HEK293T (cell line): ENCODE measurements around the gene CSTF2T.

ENCODE experiments used
- CTCF ChIA-PET: fragments of 350-600 bp; formaldehyde crosslinking; extraction: SDS; loops from one replicate; lab custom pipeline; 2021; ENCODE audit warnings: antibody characterized with exemption, inconsistent platforms; lab: Yijun Ruan, JAX
- POLR2A ChIA-PET: fragments of 350-600 bp; formaldehyde crosslinking; extraction: SDS; loops from one replicate; lab custom pipeline; 2020; ENCODE audit warnings: antibody characterized with exemption, inconsistent platforms; lab: Yijun Ruan, JAX
- DNase-seq: peaks from one replicate; pipeline ENCODE4 v3.0.0; 2012; ENCODE audit warnings: mixed read lengths; ENCODE audit errors: extremely low spot score
- ARNT ChIP-seq: fragments of 450-650 bp; IDR thresholded peaks from 2 replicates; pipeline ENCODE4 v1.6.1; 2017; ENCODE audit warnings: mild to moderate bottlenecking
- BHLHE40 ChIP-seq: fragments of 450-650 bp; IDR thresholded peaks from 2 replicates; pipeline ENCODE4 v1.6.1; 2016; ENCODE audit warnings: mild to moderate bottlenecking, moderate library complexity, borderline replicate concordance
- CTBP1 ChIP-seq: fragments of 450-650 bp; IDR thresholded peaks from 2 replicates; pipeline ENCODE4 v1.6.1; 2016; ENCODE audit warnings: borderline replicate concordance
- ELF4 ChIP-seq: fragments of 450-650 bp; IDR thresholded peaks from 2 replicates; pipeline ENCODE4 v1.6.1; 2017; ENCODE audit warnings: antibody characterized with exemption
- FOXA1 ChIP-seq: fragments of 450-650 bp; IDR thresholded peaks from 2 replicates; pipeline ENCODE4 v1.6.1; 2016; ENCODE audit warnings: mild to moderate bottlenecking
- FOXK2 ChIP-seq: fragments of 450-650 bp; IDR thresholded peaks from 2 replicates; pipeline ENCODE4 v1.6.1; 2016; ENCODE audit warnings: mild to moderate bottlenecking
- FOXM1 ChIP-seq: fragments of 450-650 bp; IDR thresholded peaks from 2 replicates; pipeline ENCODE4 v1.6.1; 2017; ENCODE audit warnings: mild to moderate bottlenecking, borderline replicate concordance
- HDGF ChIP-seq: fragments of 450-650 bp; IDR thresholded peaks from 2 replicates; pipeline ENCODE4 v1.6.1; 2017; ENCODE audit warnings: antibody characterized with exemption, borderline replicate concordance
- L3MBTL2 ChIP-seq: fragments of 450-650 bp; conservative IDR thresholded peaks from 2 replicates; pipeline ENCODE4 v1.6.1; 2016; ENCODE audit warnings: mild to moderate bottlenecking
- LEF1 ChIP-seq: fragments of 450-650 bp; IDR thresholded peaks from 2 replicates; pipeline ENCODE4 v1.6.1; 2017; ENCODE audit warnings: mild to moderate bottlenecking, borderline replicate concordance
- NFRKB ChIP-seq: fragments of 450-650 bp; IDR thresholded peaks from 2 replicates; pipeline ENCODE4 v1.6.1; 2016; ENCODE audit warnings: mild to moderate bottlenecking, moderate library complexity
- PKNOX1 ChIP-seq: fragments of 450-650 bp; IDR thresholded peaks from 2 replicates; pipeline ENCODE4 v1.6.1; 2016
- SP1 ChIP-seq: fragments of 450-650 bp; IDR thresholded peaks from 2 replicates; pipeline ENCODE4 v1.6.1; 2017
- SUZ12 ChIP-seq: fragments of 450-650 bp; IDR thresholded peaks from 2 replicates; pipeline ENCODE4 v1.6.1; 2016; ENCODE audit warnings: mild to moderate bottlenecking
- TARDBP ChIP-seq: fragments of 450-650 bp; IDR thresholded peaks from 2 replicates; pipeline ENCODE4 v1.6.1; 2016
- ZNF384 ChIP-seq: fragments of 450-650 bp; IDR thresholded peaks from 2 replicates; pipeline ENCODE4 v1.6.1; 2016

CSTF2T gene

GRCh38 chr10:51699475-51700227 lies at the start of gene CSTF2T:
CSTF2T (minus strand) TSS chr10:51699595; CDS start chr10:51699549, 46 bp downstream.
- ChIA-PET POLR2A (interaction anchor here (1.0 to 1.1 kb wide), 2 partner anchors 8 to 17 kb away, joined by 3 read pairs; no protein-coding TSS in a partner anchor), CTCF (no interaction called here)
- peak; percentile 74 for TF ChIP-seq PKNOX1
- TF ChIP-seq TARDBP: no peak
- no peak for TF ChIP-seq LEF1
- TF ChIP-seq NFRKB: peak; percentile 70; the same call in 1 of the 2 replicates
- peak; percentile 48; the same call in 1 of the 2 replicates for TF ChIP-seq ELF4
- peak; percentile 98 for TF ChIP-seq L3MBTL2
- TF ChIP-seq CTBP1: peak; percentile 83
- peak; percentile 70 for DNase-seq

- ChIA-PET CTCF (no interaction called here), POLR2A (no interaction called here)
- no peak for DNase-seq
- TF ChIP-seq FOXM1 (no peak), ZNF384 (no peak), ELF4 (no peak), PKNOX1 (no peak), NFRKB (no peak), SUZ12 (no peak), CTBP1 (no peak), L3MBTL2 (no peak), FOXK2 (no peak), SP1 (no peak), LEF1 (no peak), FOXA1 (no peak)
Observed at GRCh38 chr10:51748959-51749358, 49.6 kb upstream of the CSTF2T start.

- TF ChIP-seq SP1 (no peak), NFRKB (no peak), FOXK2 (no peak), HDGF (no peak), L3MBTL2 (no peak)
- ChIA-PET POLR2A (no interaction called here), CTCF (no interaction called here)
- no peak for DNase-seq
Observed at GRCh38 chr10:51747216-51747615, 47.8 kb upstream of the CSTF2T start.

GRCh38 chr10:51745397-51745796 lies 46.0 kb upstream of the CSTF2T start:
- CTCF ChIA-PET: interaction anchor here (1.1 kb wide), 1 partner anchor 10 kb away, joined by 3 read pairs; no protein-coding TSS in a partner anchor
- TF ChIP-seq FOXK2 (no peak), FOXA1 (no peak), ELF4 (no peak), NFRKB (no peak), PKNOX1 (no peak), L3MBTL2 (no peak), TARDBP (no peak), SUZ12 (no peak), FOXM1 (no peak), HDGF (no peak), SP1 (no peak), ZNF384 (no peak), CTBP1 (no peak), LEF1 (no peak), ARNT (no peak), BHLHE40 (no peak)
- DNase-seq: no peak
- POLR2A ChIA-PET: no interaction called here

- CTCF ChIA-PET: interaction anchor here (1.1 kb wide), 1 partner anchor 11 kb away, joined by 3 read pairs; no protein-coding TSS in a partner anchor
- POLR2A ChIA-PET: no interaction called here
- DNase-seq: no peak
- no peak for TF ChIP-seq BHLHE40
- TF ChIP-seq FOXM1: no peak
- no peak for TF ChIP-seq ZNF384
- no peak for TF ChIP-seq NFRKB
- TF ChIP-seq SP1: no peak
- no peak for TF ChIP-seq ARNT
- no peak for TF ChIP-seq PKNOX1
- no peak for TF ChIP-seq HDGF
- no peak for TF ChIP-seq SUZ12
- TF ChIP-seq FOXK2: no peak
- TF ChIP-seq FOXA1: no peak
- TF ChIP-seq LEF1: no peak
- TF ChIP-seq CTBP1: no peak
- TF ChIP-seq ELF4: no peak
- TF ChIP-seq L3MBTL2: no peak
- no peak for TF ChIP-seq TARDBP
Observed at GRCh38 chr10:51744235-51745000, 45.0 kb upstream of the CSTF2T start.
